AG10803 (cell line): ENCODE results near the gene BCLAF1.

Source experiments
- DNase-seq: peaks from one replicate; pipeline ENCODE4 v3.0.0; 2010; ENCODE audit warnings: low read depth
- H3K4me3 ChIP-seq: 2 replicates; pipeline ENCODE4 v1.5.1; 2011; ENCODE audit warnings: mild to moderate bottlenecking, low read length, control low read depth
- TF ChIP-seq, protein P1 (sequence below): conservative IDR thresholded peaks from 2 replicates; pipeline ENCODE4 v1.5.1; 2011; ENCODE audit warnings: mild to moderate bottlenecking, low read length, control low read depth, inconsistent platforms

Gene BCLAF1

DNA sequence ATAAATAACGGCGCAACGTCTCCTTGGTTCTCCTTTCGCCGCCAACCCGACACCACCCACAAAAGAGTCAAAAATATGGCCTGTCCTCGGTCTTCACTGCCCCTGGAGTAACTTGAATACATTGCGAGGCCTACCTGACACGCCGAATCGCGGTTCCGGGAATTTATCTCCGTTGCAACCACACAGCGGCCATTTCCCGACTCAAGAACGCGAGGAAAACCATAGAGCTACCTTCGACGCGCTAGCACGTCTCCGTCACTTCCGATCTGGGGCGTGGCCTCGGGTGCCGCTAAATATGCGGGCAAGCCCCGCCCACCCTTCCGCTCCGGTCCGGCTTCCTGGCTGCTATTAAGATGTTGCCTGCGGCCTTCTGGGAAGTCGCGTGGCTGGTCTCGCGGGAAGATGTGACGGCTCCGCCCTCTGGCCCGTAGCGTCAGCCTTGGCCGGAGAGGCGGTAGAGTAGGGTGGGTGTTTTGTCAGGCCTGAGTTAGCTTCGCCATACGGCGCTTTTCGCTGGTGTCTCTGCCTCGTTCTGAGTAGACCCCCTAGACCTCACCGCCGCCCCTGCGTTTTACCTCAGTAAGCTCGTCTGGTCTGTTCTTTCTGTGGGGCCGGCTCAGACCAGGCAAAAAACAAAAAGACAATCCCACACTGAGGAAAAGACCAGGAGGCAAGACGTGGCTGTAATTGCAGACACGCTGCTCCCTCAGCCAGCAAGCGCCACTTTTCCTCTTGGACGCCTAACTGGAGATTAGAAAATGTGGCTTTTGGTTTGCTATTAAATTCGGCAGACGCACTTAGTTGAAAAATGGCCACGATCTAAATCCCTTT, at the start of gene BCLAF1:
TSS of gene BCLAF1 (minus strand) at position 268 of the 831 bp plus-strand sequence. CDS start 9,980 bp downstream, outside the sequence.
- DNase-seq, result peak; percentile 100
- TF ChIP-seq, protein P1, sequence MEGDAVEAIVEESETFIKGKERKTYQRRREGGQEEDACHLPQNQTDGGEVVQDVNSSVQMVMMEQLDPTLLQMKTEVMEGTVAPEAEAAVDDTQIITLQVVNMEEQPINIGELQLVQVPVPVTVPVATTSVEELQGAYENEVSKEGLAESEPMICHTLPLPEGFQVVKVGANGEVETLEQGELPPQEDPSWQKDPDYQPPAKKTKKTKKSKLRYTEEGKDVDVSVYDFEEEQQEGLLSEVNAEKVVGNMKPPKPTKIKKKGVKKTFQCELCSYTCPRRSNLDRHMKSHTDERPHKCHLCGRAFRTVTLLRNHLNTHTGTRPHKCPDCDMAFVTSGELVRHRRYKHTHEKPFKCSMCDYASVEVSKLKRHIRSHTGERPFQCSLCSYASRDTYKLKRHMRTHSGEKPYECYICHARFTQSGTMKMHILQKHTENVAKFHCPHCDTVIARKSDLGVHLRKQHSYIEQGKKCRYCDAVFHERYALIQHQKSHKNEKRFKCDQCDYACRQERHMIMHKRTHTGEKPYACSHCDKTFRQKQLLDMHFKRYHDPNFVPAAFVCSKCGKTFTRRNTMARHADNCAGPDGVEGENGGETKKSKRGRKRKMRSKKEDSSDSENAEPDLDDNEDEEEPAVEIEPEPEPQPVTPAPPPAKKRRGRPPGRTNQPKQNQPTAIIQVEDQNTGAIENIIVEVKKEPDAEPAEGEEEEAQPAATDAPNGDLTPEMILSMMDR, result no peak
- peak within 1 kb of the TSS; percentile 99 for H3K4me3 ChIP-seq

DNA sequence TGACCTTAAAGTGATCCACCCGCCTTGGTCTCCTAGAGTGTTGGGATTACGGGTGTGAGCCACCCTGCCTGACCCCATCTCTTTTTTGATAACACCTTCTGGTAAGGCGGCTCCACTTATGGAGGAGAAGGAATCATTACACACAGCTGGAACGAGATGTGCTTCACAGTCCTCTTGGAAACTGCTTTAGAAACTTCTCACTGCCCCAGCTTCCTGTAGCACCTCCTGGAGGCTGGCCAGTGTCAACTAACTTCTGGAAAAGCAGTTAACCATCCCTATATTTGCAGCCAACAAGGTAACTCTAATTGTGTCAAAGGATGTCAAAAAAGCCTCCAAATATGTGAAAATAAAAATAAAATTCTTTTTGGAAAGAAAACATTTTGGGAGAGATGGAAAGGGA, 48.8 kb upstream of the BCLAF1 start:
- DNase-seq, result no peak
- H3K4me3 ChIP-seq, result no peak overlapping the region
- TF ChIP-seq, protein P1, result no peak

- DNase-seq, result no peak
- H3K4me3 ChIP-seq, result no peak overlapping the region
- TF ChIP-seq, protein P1, result no peak
Observed at GRCh38 chr6:136337606-136338005, 48.0 kb upstream of the BCLAF1 start.

DNA sequence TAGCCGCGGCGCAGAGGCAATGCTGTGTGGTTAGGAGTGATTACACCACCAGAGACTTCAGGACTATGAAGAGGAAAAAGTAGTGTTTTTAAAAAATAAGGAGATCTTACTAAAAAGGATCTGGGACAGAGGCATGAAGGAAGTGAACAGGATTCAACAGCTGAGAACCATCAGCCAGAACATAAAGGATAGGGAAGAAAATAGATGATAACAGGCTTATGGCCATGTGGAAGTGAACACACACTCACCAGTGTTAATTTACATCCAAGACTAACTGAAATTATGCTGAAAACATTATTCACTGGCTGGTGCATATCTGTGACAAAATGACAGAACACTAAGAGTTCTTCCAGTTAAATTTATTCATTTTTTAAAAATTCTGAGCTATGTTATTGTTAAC, 47.5 kb upstream of the BCLAF1 start:
- no peak for DNase-seq
- TF ChIP-seq, protein P1, result no peak

GRCh38 chr6:136335736-136336363, 46.2 kb upstream of the BCLAF1 start:
- no peak for DNase-seq
- TF ChIP-seq, protein P1, result no peak
- no peak overlapping the region for H3K4me3 ChIP-seq

More for the DNA sequence above, 47.5 kb upstream of the BCLAF1 start:
- no peak overlapping the region for H3K4me3 ChIP-seq

- H3K4me3 ChIP-seq, result no peak overlapping the region
- no peak for DNase-seq
- TF ChIP-seq, protein P1, result no peak
Observed at GRCh38 chr6:136334853-136335252, 45.2 kb upstream of the BCLAF1 start.

DNA sequence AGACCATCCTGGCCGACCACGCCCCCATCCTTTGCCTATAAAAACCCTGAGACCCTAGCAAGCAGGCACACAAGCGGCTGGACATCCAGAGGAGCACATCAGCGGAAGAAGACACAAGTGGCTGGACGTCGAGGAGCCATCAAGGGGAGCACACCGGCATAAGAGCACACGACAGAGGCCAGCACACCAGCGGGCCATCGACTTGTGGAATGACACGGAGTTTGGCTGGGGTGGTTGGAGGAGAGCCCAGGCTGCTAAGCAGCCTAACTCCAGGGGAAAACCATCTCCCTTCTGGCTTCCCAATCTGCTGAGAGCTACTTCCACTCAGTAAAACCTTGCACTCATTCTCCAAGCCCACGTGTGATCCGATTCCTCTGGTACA, 44.8 kb upstream of the BCLAF1 start:
- TF ChIP-seq, protein P1, result no peak
- no peak for DNase-seq
- H3K4me3 ChIP-seq, result no peak overlapping the region
